ENCODE results near the gene POU3F4.
A peak's percentile ranks its signal among the peaks of the same experiment; 100 is the strongest.

The POU3F4 gene

GRCh38 chrX:83508006-83508405 lies at the start of gene POU3F4:
TSS of gene POU3F4 (plus strand) at chrX:83508290. CDS start at chrX:83508325, 35 bp downstream.
- no peak for TF ChIP-seq CTCF (conservative IDR thresholded peaks at IDR 0.05; ENCODE audit: low read length)
- no peak within 1 kb of the TSS for H3K4me3 ChIP-seq (ENCODE audit: low read length)
- DNase-seq (ENCODE audit: low read depth): peak; percentile 0

GRCh38 chrX:83469551-83469950 lies 38.5 kb upstream of the POU3F4 start:
- no peak for TF ChIP-seq CTCF (conservative IDR thresholded peaks at IDR 0.05; ENCODE audit: low read length)
- DNase-seq (ENCODE audit: low read depth): no peak
- H3K4me3 ChIP-seq (ENCODE audit: low read length): no peak overlapping the region

- no peak for TF ChIP-seq CTCF (conservative IDR thresholded peaks at IDR 0.05; ENCODE audit: low read length)
- no peak for DNase-seq (ENCODE audit: low read depth)
- H3K4me3 ChIP-seq (ENCODE audit: low read length): no peak overlapping the region
Observed at GRCh38 chrX:83495898-83496297, 12.2 kb upstream of the POU3F4 start.

- no peak overlapping the region for H3K4me3 ChIP-seq (ENCODE audit: low read length)
- no peak for DNase-seq (ENCODE audit: low read depth)
- TF ChIP-seq CTCF (conservative IDR thresholded peaks at IDR 0.05; ENCODE audit: low read length): no peak
Observed at GRCh38 chrX:83501003-83501402, 7.1 kb upstream of the POU3F4 start.

- TF ChIP-seq CTCF (conservative IDR thresholded peaks at IDR 0.05; ENCODE audit: low read length): no peak
- H3K4me3 ChIP-seq (ENCODE audit: low read length): no peak overlapping the region
- DNase-seq (ENCODE audit: low read depth): no peak
Observed at GRCh38 chrX:83501530-83501929, 6.6 kb upstream of the POU3F4 start.

- H3K4me3 ChIP-seq (ENCODE audit: low read length): no peak overlapping the region
Observed at GRCh38 chrX:83504721-83505479, 3.2 kb upstream of the POU3F4 start.

More at GRCh38 chrX:83504721-83505479, 3.2 kb upstream of the POU3F4 start:
- DNase-seq (ENCODE audit: low read depth): no peak
- TF ChIP-seq CTCF (conservative IDR thresholded peaks at IDR 0.05; ENCODE audit: low read length): no peak

Measured in AG10803 (cell line).